GM23338 (cell line): ENCODE measurements around the gene ABHD16A. TPM values are rescaled to one million over a fixed set of nuclear protein-coding genes. Genes with fewer than 3 reads are reported as not detected.

Source experiments
- ATAC-seq: fragments of 200-7000 bp; cut with Tn5 transposase; 3 replicates; pipeline ENCODE4 v1.9.1; 2020
- DNase-seq: peaks from one replicate; pipeline ENCODE4 v3.0.0-alpha.2; 2015; ENCODE audit warnings: low spot score
- H2AFZ ChIP-seq: fragments of 200-600 bp; sonication (generic); 2 replicates; pipeline ENCODE4 v1.8.0; 2016; ENCODE audit warnings: antibody characterized with exemption, mild to moderate bottlenecking, moderate library complexity
- H3F3A ChIP-seq: fragments of 200-600 bp; sonication (generic); replicated peaks from 2 replicates; pipeline ENCODE4 v1.8.0; 2017; ENCODE audit warnings: antibody characterized with exemption, mixed run types, low read depth
- H3K27ac ChIP-seq: fragments of 200-600 bp; sonication (generic); 2 replicates; pipeline ENCODE4 v1.6.1; 2016; ENCODE audit warnings: low read depth
- H3K27me3 ChIP-seq: fragments of 200-600 bp; sonication (generic); 2 replicates; pipeline ENCODE4 v1.8.0; 2016; ENCODE audit warnings: mild to moderate bottlenecking, mixed run types, moderate library complexity; ENCODE audit not compliant: insufficient read depth
- H3K36me3 ChIP-seq: fragments of 200-600 bp; sonication (generic); 2 replicates; pipeline ENCODE4 v1.8.0; 2016; ENCODE audit warnings: mild to moderate bottlenecking; ENCODE audit not compliant: insufficient read depth
- H3K4me1 ChIP-seq: fragments of 200-600 bp; sonication (generic); 2 replicates; pipeline ENCODE4 v1.8.0; 2016; ENCODE audit warnings: mild to moderate bottlenecking, moderate library complexity; ENCODE audit not compliant: insufficient read depth
- H3K4me2 ChIP-seq: fragments of 200-600 bp; sonication (generic); 2 replicates; pipeline ENCODE4 v1.7.1; 2017; ENCODE audit warnings: mixed run types
- H3K4me3 ChIP-seq: fragments of 200-600 bp; sonication (generic); 2 replicates; pipeline ENCODE4 v1.6.1; 2016; ENCODE audit warnings: mixed run types
- H3K79me2 ChIP-seq: fragments of 200-600 bp; sonication (generic); replicated peaks from 2 replicates; pipeline ENCODE4 v1.8.0; 2017; ENCODE audit warnings: mild to moderate bottlenecking; ENCODE audit not compliant: insufficient read depth
- H3K9me2 ChIP-seq: fragments of 200-600 bp; sonication (generic); 2 replicates; pipeline ENCODE4 v1.8.0; 2017; ENCODE audit not compliant: insufficient read depth
- H4K20me1 ChIP-seq: fragments of 200-600 bp; sonication (generic); replicated peaks from 2 replicates; pipeline ENCODE4 v1.8.0; 2017; ENCODE audit warnings: mild to moderate bottlenecking; ENCODE audit not compliant: insufficient read depth
- H3K27ac Mint-ChIP-seq: 2 replicates; pipeline ENCODE4 v1.8.0; 2020; ENCODE audit warnings: inconsistent platforms, mild to moderate bottlenecking, moderate library complexity, mixed read lengths
- H3K27me3 Mint-ChIP-seq: 3 replicates; pipeline ENCODE4 v1.8.0; 2022; ENCODE audit warnings: low read depth, mild to moderate bottlenecking, moderate library complexity, mixed read lengths, inconsistent platforms; ENCODE audit not compliant: insufficient read depth, poor library complexity
- H3K36me3 Mint-ChIP-seq: 3 replicates; pipeline ENCODE4 v1.8.0; 2021; ENCODE audit warnings: low read depth, mild to moderate bottlenecking, inconsistent platforms, moderate library complexity, mixed read lengths
- H3K4me1 Mint-ChIP-seq: 3 replicates; pipeline ENCODE4 v1.8.0; 2020; ENCODE audit warnings: mild to moderate bottlenecking, inconsistent platforms, mixed read lengths
- H3K4me3 Mint-ChIP-seq: 3 replicates; pipeline ENCODE4 v1.8.0; 2021; ENCODE audit warnings: moderate library complexity, mild to moderate bottlenecking, inconsistent platforms, mixed read lengths
- H3K9me3 Mint-ChIP-seq: 3 replicates; pipeline ENCODE4 v1.8.0; 2020; ENCODE audit warnings: moderate library complexity, mild to moderate bottlenecking, inconsistent platforms, mixed read lengths
- CTCF ChIP-seq, 2 experiments: fragments of 200-600 bp in 1 of 2; sonication (generic) in 1 of 2; conservative IDR thresholded peaks; 2 replicates each; pipeline versions ENCODE4 v1.5.1 to v1.6.1; 2016 to 2017; ENCODE audit warnings: antibody characterized with exemption in 2 of 2, low read depth in 2 of 2, mild to moderate bottlenecking in 2 of 2, moderate library complexity in 1 of 2
- EZH2 ChIP-seq: fragments of 200-600 bp; sonication (generic); IDR thresholded peaks from one replicate; pipeline ENCODE4 v1.8.0; 2017; ENCODE audit warnings: antibody characterized with exemption, mild to moderate bottlenecking, low read depth; ENCODE audit not compliant: unreplicated experiment
- STAT1 ChIP-seq: IDR thresholded peaks from one replicate; pipeline ENCODE4 v1.6.1; 2016; ENCODE audit warnings: antibody characterized with exemption; ENCODE audit not compliant: unreplicated experiment
- ZNF114 ChIP-seq: fragments of 250-450 bp; sonication (Bioruptor Pico); IDR thresholded peaks from 2 replicates; pipeline ENCODE4 v1.5.0; 2020; ENCODE audit warnings: mild to moderate bottlenecking, moderate library complexity
- ZNF331 ChIP-seq: fragments of 250-450 bp; sonication (Bioruptor Pico); IDR thresholded peaks from 2 replicates; pipeline ENCODE4 v1.5.0; 2020; ENCODE audit warnings: low read depth, mild to moderate bottlenecking, moderate library complexity
- polyA plus RNA-seq: library from polyadenylated mRNA; unstranded; fragments of >200 nt; fragmentation: Nextera tagmentation; extraction: Ambion mirVana; gene quantifications from 2 replicates; pipeline ENCODE4 v1.2.1, GENCODE V29; 2016
- total RNA-seq: library from RNA; depleted of rRNA; stranded (reverse); fragments of >200 nt; shearing (Covaris generic); gene quantifications from 2 replicates; pipeline ENCODE4 v1.2.3, GENCODE V29; 2014
- TF ChIP-seq, protein P1 (sequence below): IDR thresholded peaks from one replicate; pipeline ENCODE4 v1.6.1; 2018; ENCODE audit warnings: antibody characterized with exemption; ENCODE audit not compliant: unreplicated experiment

ABHD16A gene
- total and polyA plus RNA-seq, 2 experiments from 2014 or later, result 26.9 to 37.0 TPM

DNA sequence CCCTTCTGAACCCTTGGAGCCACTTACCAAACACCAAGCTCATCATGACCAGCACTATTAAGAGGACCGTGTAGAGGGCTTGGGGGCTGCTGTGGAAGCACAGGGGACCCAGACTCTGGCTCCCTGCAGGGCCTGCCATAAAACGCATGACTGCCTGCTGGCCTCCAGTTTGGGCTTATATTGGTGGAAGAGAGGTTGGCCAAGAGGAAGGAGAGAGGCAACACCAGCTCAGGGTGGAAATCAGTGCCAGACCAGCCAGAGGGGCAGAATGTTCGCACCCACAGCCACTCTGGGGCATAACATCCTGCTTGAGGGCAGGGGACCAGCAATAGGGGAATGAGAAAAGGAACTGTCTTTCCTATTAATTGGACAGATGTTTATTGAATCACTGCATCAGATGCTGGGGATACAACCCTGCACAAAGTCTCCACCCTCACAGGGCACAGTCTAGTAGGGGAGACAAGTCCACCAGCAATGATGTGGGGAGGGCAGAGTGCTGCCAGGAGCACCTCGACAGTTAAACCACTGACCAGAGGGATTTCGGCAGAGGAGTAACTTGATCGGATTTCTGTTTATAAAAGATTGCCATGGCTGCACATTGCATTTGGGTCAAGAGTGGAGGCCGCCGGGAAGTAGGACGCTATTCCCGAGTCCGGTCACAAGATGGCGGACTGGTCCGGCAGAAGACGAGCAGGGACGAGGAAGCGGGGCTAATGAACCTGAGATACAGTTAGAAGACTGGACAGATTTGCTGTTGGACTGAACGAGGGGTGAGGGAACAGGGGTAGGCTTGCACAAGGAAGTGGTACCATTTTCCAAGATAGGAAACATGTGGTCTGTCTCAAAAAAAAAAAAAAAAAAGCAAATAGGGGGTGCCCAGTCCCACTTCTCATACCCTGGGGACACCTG lies 22.6 kb downstream of the ABHD16A start, which contains the start of gene LY6G5C:
Gene LY6G5C (minus strand): TSS at position 842 of the 909 bp plus-strand sequence. CDS start 694 bp downstream, at position 148.
- peaks cover 11% of the 10 kb centered on the region; the same call in 1 of the 2 replicates for H3F3A ChIP-seq
- H3K9me3 Mint-ChIP-seq, result no peaks in the 10 kb centered on the region; the same call in 1 of the 3 replicates
- no peaks in the 10 kb centered on the region; the same call in 2 of the 3 replicates for H3K36me3 Mint-ChIP-seq
- ATAC-seq, result peak; percentile 45
- TF ChIP-seq CTCF (conservative IDR thresholded peaks at IDR 0.05; ENCODE audit: low read depth in 2 of 2), result peak; percentile 54 to 97
- no peak for TF ChIP-seq EZH2
- peak within 1 kb of the TSS; percentile 75 for H3K4me3 ChIP-seq
- peaks cover 38% of the 10 kb centered on the region for H3K27me3 Mint-ChIP-seq
- peak within 1 kb of the TSS; percentile 74 for H3K4me3 Mint-ChIP-seq
- H3K36me3 ChIP-seq, result no peaks in the 10 kb centered on the region
- peaks cover 7% of the 10 kb centered on the region for H3K4me1 ChIP-seq
- peak; percentile 85 for DNase-seq
- H3K4me1 Mint-ChIP-seq, result peaks cover 17% of the 10 kb centered on the region
- H3K4me2 ChIP-seq, result peak within 1 kb of the TSS; percentile 98
- no peak within 1 kb of the TSS for H3K27ac Mint-ChIP-seq
- no peaks in the 10 kb centered on the region; the same call in 1 of the 2 replicates for H4K20me1 ChIP-seq
- H2AFZ ChIP-seq, result peak within 1 kb of the TSS; percentile 99
- H3K27me3 ChIP-seq, result peaks cover 18% of the 10 kb centered on the region
- H3K27ac ChIP-seq, result no peak within 1 kb of the TSS
- H3K9me2 ChIP-seq, result no peaks in the 10 kb centered on the region
- H3K79me2 ChIP-seq, result no peaks in the 10 kb centered on the region

GRCh38 chr6:31677955-31678354 lies 25.2 kb downstream of the ABHD16A start:
- Histone ChIP-seq H3K9me2 (no peaks in the 10 kb centered on the region), H4K20me1 (no peaks in the 10 kb centered on the region; the same call in 1 of the 2 replicates), H3F3A (peaks cover 11% of the 10 kb centered on the region; the same call in 1 of the 2 replicates), H3K79me2 (no peaks in the 10 kb centered on the region), H3K27me3 (peaks cover 18% of the 10 kb centered on the region), H2AFZ (no peak overlapping the region), H3K27ac (no peak overlapping the region), H3K36me3 (no peaks in the 10 kb centered on the region), H3K4me3 (no peak overlapping the region), H3K4me2 (no peak overlapping the region), H3K4me1 (peaks cover 4% of the 10 kb centered on the region; the same call in 1 of the 2 replicates)
- Mint-ChIP-seq H3K4me3 (no peak overlapping the region; the same call in 2 of the 3 replicates), H3K9me3 (no peaks in the 10 kb centered on the region; the same call in 1 of the 3 replicates), H3K4me1 (peaks cover 13% of the 10 kb centered on the region), H3K27ac (no peak overlapping the region), H3K36me3 (peaks cover 4% of the 10 kb centered on the region), H3K27me3 (peaks cover 39% of the 10 kb centered on the region)
- no peak for DNase-seq
- ATAC-seq, result no peak
- TF ChIP-seq CTCF (conservative IDR thresholded peaks at IDR 0.05; ENCODE audit: low read depth in 2 of 2) (no peak), ZNF331 (CRISPR knock-in tag) (no peak), STAT1 (no peak), ZNF114 (CRISPR knock-in tag) (no peak)
- TF ChIP-seq, protein P1, sequence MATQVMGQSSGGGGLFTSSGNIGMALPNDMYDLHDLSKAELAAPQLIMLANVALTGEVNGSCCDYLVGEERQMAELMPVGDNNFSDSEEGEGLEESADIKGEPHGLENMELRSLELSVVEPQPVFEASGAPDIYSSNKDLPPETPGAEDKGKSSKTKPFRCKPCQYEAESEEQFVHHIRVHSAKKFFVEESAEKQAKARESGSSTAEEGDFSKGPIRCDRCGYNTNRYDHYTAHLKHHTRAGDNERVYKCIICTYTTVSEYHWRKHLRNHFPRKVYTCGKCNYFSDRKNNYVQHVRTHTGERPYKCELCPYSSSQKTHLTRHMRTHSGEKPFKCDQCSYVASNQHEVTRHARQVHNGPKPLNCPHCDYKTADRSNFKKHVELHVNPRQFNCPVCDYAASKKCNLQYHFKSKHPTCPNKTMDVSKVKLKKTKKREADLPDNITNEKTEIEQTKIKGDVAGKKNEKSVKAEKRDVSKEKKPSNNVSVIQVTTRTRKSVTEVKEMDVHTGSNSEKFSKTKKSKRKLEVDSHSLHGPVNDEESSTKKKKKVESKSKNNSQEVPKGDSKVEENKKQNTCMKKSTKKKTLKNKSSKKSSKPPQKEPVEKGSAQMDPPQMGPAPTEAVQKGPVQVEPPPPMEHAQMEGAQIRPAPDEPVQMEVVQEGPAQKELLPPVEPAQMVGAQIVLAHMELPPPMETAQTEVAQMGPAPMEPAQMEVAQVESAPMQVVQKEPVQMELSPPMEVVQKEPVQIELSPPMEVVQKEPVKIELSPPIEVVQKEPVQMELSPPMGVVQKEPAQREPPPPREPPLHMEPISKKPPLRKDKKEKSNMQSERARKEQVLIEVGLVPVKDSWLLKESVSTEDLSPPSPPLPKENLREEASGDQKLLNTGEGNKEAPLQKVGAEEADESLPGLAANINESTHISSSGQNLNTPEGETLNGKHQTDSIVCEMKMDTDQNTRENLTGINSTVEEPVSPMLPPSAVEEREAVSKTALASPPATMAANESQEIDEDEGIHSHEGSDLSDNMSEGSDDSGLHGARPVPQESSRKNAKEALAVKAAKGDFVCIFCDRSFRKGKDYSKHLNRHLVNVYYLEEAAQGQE, result no peak
